DOHH2 (cell line): Measurements from ENCODE around the gene CCDC34.

Source experiments
- CTCF ChIP-seq: fragments of 200-600 bp; sonication (generic); IDR thresholded peaks from one replicate; pipeline ENCODE4 v1.5.1; 2014; ENCODE audit warnings: antibody characterized with exemption, mild to moderate bottlenecking, low read depth, low read length; ENCODE audit not compliant: poor library complexity, severe bottlenecking
- EZH2phosphoT487 ChIP-seq: fragments of 200-600 bp; sonication (generic); IDR thresholded peaks from 2 replicates; pipeline ENCODE4 v1.6.1; 2017; ENCODE audit warnings: borderline replicate concordance, mild to moderate bottlenecking, antibody characterized with exemption, low read length, moderate library complexity, mixed read lengths

- TF ChIP-seq CTCF (no peak), EZH2phosphoT487 (no peak)
Observed at GRCh38 chr11:27357250-27357649, 5.8 kb downstream of the CCDC34 start.
